T47D (cell line): ENCODE results near the gene DPM2.

Experiments
- DNase-seq, 2 experiments: peaks; one replicate each; pipeline versions ENCODE4 v3.0.0 to v3.0.0-alpha.2; 2011 to 2012; ENCODE audit warnings: low read depth in 1 of 2, low spot score in 1 of 2
- JUND ChIP-seq: IDR thresholded peaks from 2 replicates; pipeline ENCODE4 v1.6.1; 2012; ENCODE audit warnings: low read depth
- in situ Hi-C: cut with HindIII; loops from 2 replicates; pipeline ENCODE4 v1.10.0; 2016; ENCODE audit warnings: low sequenced_read_pairs, low pct_unique_long_range_greater_than_20kb

The DPM2 gene

GRCh38 chr9:127945338-127945737 is 7.7 kb upstream of the DPM2 start:
- no peak for DNase-seq
- TF ChIP-seq JUND, result no peak
- in situ Hi-C loops, result no loop called here

GRCh38 chr9:127944586-127945218 is 7.0 kb upstream of the DPM2 start:
- no peak for DNase-seq
- in situ Hi-C loops, result no loop called here
- TF ChIP-seq JUND, result no peak

GRCh38 chr9:127943731-127944144 is 6.1 kb upstream of the DPM2 start:
- TF ChIP-seq JUND, result no peak
- in situ Hi-C loops, result no loop called here
- peak; percentile 73 to 86 for DNase-seq

- in situ Hi-C loops, result no loop called here
- DNase-seq, result no peak
- no peak for TF ChIP-seq JUND
Observed at GRCh38 chr9:127943011-127943662, 5.5 kb upstream of the DPM2 start.

GRCh38 chr9:127942216-127943010 is 4.8 kb upstream of the DPM2 start:
- peak; percentile 70 for DNase-seq
- in situ Hi-C loops, result no loop called here
- no peak for TF ChIP-seq JUND

GRCh38 chr9:127941961-127942215 is 4.2 kb upstream of the DPM2 start:
- in situ Hi-C loops, result no loop called here
- DNase-seq, result no peak
- no peak for TF ChIP-seq JUND

- DNase-seq, result no peak
- no peak for TF ChIP-seq JUND
- in situ Hi-C loops, result no loop called here
Observed at GRCh38 chr9:127941062-127941960, 3.7 kb upstream of the DPM2 start.

GRCh38 chr9:127940593-127940992 is 2.9 kb upstream of the DPM2 start:
- no peak for DNase-seq
- no peak for TF ChIP-seq JUND
- in situ Hi-C loops, result no loop called here

GRCh38 chr9:127938298-127938690 is 640 bp upstream of the DPM2 start:
- no peak for TF ChIP-seq JUND
- in situ Hi-C loops, result no loop called here
- no peak for DNase-seq

GRCh38 chr9:127937056-127937387 is 632 bp downstream of the DPM2 start:
- TF ChIP-seq JUND, result no peak
- in situ Hi-C loops, result no loop called here
- DNase-seq, result no peak

GRCh38 chr9:127936347-127936852 is 1.3 kb downstream of the DPM2 start:
- DNase-seq, result no peak
- in situ Hi-C loops, result no loop called here
- no peak for TF ChIP-seq JUND

GRCh38 chr9:127935765-127936221 is 1.9 kb downstream of the DPM2 start:
- in situ Hi-C loops, result no loop called here
- no peak for DNase-seq
- TF ChIP-seq JUND, result no peak
